Suppressor macrophage treated with lipopolysaccharide for 4 hours (primary cell): ENCODE measurements around the gene VSIG10L.

Source experiments
- DNase-seq: peaks from one replicate; pipeline ENCODE4 v3.0.0-alpha.2; 2020

VSIG10L gene

DNA sequence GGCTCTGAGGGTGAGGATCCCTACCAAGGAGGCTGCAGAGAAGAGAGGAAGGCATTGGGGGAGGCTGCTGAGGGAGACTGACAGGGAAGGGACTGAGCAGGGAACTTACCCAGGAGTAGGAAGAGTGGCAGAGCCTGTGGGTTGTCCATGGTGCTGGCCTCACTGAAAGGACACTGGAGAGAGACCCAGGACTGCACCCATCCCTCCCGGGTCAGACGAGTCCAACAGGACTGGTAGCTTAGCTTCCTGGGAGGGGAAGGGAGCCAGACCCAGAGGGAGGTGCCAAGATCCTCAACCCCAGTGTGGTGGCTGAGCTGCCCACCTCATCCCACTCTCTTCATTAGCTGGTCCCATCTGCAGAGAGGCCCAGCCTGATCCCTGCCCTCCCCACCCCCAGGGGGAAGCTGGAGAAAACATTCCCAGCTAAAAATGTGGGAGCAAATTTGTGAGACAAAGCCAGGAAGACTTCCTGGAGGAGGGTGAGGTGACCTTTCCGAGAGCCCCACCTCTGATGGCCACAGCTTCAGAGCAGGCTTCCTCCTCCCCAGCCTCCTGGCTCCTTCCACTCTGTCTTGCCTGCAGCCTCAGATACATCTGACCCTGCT, at the start of gene VSIG10L:
Gene VSIG10L (minus strand): TSS at position 164 of the 605 bp plus-strand sequence. CDS start 15 bp downstream, at position 149.
- DNase-seq = no peak

DNA sequence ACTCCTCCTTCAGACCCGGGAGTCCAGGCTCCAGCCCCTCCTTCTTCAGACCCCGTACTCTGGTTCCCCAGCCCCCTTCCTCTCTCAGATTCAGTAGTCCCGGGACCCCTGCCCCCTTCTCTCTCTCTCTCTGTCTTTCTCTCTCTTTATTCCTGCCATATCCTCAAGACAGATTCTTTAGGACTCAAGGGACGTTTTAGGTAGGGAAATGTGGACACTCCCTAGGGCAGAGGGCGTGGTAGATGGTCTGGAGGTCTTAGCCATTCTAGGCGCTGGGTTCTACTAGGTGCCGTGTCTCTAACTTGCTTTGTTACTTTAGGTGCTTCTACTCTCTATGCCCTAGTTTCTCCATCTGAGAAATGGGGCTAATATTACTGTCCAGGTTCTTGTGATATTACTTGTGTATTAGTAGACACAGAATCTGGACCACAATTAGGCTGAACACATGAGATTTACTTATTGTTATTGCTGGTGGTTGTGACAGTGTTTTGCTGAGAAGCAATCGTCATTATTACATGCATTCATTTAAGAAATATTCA, 49.2 kb upstream of the VSIG10L start:
- no peak for DNase-seq

DNA sequence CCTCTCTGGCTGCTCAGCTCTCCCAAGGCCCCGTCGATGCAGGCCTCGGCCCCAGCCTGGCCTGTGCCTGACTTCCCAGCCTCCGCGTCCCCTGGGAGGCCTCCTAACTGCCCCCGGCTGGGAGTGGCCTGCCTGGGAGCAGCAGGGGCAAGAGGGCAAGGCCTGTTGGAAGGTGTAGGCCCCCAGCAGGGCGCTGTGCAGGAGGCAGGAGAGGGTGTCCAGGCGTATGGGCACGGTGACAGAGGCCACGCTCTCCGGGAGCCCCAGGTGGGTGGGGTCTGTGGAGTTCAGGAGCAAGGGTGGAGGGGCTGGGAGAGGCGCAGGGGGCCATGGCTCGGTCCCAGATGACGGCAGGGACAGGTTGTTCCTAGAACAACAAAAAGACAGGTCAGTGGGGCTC, 47.2 kb upstream of the VSIG10L start:
- DNase-seq = no peak

DNA sequence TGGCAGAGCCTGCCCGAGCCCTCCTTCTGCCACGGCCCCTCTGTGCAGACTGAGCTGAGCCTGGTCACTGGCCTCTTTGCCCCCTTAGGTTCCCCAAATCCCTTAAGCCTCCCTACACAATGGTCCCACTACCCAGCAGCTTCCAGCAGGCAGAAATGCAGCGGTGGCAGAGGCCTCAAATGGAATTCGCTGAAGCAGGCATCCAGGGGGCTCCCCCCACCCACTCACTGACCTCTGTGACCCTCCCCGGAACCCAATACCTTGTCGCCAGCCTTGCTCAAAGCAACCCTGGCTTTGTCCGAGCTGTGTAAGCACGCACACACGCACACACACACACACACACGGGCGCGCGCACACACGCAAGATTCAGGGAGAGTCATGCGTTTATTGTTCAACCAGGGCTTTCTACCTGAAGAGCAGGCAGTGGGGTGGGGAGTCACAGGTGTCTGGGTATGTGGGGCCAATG, 46.0 kb upstream of the VSIG10L start, which contains the start of gene LIM2:
Gene LIM2 (minus strand): TSS at position 51 of the 466 bp plus-strand sequence. CDS start 531 bp downstream, outside the sequence.
- no peak for DNase-seq

DNA sequence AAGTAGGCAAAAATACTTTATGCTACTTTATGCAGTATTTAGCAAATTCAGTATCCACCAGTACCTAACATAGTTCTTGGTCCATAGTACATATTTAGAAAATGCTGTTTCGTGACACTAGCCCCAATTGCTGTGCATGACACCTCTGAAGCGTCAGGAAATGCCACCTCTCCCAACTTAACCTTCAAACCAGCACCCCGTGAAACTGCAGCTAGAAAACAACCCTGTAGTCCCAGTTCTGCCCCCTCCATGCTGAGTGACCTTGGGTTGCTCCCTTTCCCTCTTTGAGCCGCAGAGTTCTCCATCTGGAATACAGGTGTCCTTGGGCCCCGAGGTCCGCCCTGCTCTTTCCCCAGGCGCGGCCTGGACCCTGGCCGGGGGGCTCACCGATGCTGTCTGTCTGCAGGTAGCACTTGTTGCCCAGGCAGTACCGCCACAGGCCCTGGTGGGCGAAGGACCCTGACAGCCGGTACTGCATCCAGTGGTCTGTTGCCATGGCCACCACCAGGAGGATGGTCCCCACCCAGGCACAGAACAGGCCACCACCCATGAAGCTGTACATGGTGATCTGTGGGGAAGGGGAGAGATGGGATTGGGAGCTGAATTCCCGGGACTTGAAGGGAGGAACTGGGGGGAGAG, 45.1 kb upstream of the VSIG10L start:
- DNase-seq = no peak

DNA sequence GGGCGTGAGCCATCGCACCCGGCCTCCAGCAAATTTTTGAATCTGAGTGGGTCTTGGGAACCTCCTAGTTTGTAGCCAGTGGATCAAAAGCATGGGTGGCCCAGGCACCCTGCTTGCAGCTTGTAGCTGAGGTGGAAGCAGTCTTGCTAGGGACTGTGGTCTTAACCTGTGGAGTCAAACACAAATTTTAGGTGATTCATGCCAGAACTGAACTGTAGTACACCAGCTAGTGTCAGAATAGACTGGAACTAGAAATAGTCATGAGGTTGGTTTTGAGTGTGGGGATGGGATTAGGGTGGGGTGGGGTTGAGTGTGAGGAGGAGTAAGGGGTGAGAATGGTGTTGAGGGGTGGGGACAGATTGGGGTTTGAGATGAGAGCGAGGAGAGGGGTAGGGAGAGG, 40.1 kb upstream of the VSIG10L start:
- no peak for DNase-seq

DNA sequence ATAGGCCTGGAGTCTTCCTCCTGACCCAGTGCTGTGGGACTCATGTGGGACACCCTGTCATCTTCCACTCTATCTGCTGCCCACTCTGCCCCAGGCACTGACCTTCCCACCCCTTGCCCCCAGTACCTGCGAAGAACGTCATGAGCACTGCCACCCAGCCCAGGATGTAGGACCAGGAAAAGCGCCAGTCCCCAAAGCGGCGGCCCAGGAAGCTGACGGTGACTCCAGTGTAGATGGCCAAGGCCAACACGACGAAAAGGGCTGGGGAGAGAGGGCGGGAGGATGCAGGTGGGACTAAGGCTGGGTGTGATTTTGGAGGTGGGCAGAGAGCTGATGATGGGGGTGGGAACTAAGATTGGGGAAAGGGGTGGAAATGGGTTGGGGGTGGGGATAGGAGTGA, 38.4 kb upstream of the VSIG10L start:
- no peak for DNase-seq

DNA sequence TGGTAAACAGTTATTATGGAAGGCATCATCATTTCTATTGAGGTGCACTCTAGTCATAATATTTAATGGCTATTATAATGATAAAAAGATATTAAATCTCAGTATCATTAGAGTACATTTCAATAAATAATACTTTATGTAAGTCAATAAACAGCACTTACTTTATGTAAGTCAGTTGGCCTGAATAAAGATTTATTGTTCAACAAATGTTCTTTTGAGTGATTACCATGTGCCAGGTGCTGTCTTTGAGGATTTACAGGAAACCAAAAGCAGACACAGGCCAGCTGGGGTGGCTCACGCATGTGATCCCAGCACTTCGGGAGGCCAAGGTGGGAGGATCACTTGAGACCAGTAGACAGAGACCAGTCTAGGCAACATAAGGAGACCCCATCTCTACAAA, 35.5 kb upstream of the VSIG10L start:
- no peak for DNase-seq

- peak; percentile 23 for DNase-seq
Observed at GRCh38 chr19:51375504-51376221, 33.7 kb upstream of the VSIG10L start.

DNA sequence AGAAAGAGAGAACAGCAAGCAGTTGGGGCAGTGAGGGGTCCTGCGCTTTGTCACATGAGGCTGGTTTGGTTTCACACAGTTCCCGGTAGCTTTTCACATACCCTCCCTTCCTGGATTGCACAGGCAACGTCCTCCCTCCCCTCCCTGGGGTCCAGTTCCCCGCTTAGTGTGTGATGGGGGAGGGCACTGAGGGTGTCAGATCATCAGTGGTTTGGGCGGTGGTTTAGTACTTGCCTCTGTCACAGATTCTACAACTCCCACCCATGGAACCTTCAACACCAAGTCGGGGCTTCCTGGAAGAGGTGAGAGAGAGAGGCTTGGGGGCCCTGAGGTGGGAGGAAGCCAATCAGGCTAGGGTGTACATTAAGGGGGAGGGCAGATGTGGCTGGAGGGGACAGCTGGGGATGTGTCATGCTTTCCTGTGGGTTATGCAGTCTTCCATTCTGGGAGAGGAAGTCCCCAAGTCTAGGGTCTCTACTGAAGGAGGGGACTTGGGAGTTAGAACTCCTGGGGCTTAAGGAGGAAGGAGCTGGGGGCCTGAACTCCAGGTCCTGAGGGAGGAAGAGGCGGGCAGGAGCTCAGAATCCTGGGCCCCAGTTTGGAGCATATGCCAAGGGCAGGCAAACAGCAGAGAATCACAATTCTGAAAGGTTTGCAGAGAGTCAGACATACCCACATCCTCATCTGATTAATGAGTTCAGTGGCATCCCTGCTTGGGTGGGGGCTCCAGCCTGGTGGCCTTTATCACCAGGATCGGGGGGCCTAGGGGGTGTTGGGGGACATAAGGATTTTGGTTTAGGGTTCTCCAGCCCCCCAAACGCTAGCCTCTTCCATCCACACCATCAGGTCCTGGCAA, 30.9 kb upstream of the VSIG10L start, which contains the start of gene NKG7:
Gene NKG7 (minus strand): TSS at position 6 of the 856 bp plus-strand sequence. CDS start 119 bp downstream, outside the sequence.
- DNase-seq = peak; percentile 22

DNA sequence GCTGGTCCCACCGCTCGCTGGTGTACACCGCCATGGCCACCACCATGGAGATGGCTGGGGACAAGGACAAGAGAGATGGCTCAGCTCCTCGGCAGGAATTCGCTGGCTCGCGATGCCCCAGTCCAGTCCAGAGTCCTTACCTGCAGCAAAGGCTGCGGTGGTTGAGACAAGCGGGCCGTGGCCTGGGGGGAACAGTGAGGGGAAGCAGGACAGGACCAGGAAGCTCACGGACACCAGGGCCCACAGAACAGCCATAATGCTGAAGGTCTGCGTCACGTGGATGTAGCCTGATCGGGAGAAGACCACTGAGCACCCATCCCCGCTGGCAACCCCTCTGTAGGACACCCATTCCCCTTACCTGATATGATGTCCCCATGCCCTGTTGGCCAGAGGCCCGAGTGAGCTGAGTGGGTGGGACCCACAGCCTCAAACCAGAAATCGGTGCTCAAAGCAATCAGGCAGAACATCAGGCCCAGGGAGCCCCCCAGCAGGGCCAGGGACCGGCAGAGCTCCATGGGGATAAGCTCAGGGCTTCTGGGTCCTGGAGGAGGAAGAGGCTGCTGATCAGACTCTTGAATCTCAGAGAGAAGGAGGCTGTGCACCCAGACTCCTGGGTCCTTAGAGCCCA, 30.2 kb upstream of the VSIG10L start:
- no peak for DNase-seq

- DNase-seq = no peak
Observed at GRCh38 chr19:51371186-51371690, 29.3 kb upstream of the VSIG10L start.

DNA sequence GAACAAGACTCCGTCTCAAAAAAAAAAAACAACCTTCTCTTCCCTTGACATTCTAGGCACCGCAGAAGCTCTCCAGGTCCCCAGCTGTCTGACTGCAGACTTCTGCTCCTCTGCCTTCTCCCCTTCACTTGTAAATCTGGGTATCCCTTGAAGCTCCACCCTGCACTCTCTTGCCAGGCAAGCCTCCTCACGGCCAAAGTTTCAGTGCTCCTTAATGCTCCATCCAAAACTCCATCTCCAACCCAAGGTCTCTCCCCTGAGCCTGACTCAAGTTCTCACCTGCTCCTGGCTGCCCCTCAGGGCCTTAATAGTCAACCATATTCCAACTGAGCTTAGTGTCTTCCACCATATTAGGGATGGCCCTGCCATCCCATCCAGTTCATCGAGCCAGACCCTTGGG, 28.3 kb upstream of the VSIG10L start:
- no peak for DNase-seq

DNA sequence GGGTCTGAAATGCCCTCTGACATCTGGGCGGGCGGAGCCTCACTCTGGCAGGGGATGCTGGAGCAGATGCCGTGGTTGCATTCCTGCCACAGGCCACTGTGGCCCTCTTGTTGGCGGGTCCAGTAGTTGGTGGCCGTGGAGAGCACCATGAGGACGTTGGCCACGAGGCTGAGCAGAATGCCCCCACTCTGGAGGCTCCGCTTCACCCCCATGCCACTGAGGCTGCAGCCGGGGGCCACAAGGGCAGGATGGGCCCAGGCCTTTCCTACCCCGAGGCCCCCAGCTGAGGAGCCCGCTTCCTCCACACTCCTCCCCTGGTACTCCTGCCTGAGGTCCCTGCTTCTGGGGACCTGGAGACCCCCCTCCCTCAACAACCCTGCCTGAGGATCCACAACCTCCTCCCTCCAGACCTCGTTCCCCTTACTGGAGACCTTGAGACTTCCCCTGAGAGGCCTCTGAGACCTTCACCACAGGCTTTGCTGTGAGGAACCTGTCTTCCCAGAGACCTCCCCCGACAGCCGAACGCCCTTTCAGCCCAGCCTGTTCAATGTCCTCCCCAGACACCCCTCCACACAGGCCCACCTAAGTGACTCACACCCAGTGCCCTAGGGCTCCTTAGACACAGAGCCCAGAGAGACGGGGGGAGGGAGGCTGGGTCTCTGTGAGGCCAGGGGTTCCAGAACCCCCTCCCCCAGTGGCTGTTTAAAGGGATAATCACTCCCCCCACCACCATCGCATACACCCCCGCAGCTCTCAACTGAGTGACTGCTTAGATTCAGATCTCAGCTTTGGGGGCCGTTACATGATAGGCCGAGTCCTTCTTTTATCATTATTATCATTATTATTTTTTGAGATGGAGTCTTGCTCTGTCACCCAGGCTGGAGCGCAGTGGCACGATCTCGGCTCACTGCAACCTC, 26.7 kb upstream of the VSIG10L start, which contains the start of gene CLDND2:
Gene CLDND2 (minus strand): TSS at position 638 of the 917 bp plus-strand sequence. CDS start 426 bp downstream, at position 212.
- no peak for DNase-seq

- peak; percentile 98 for DNase-seq
Observed at GRCh38 chr19:51367565-51368365, 25.8 kb upstream of the VSIG10L start.

GRCh38 chr19:51367255-51367564, 25.3 kb upstream of the VSIG10L start:
- DNase-seq = no peak

DNA sequence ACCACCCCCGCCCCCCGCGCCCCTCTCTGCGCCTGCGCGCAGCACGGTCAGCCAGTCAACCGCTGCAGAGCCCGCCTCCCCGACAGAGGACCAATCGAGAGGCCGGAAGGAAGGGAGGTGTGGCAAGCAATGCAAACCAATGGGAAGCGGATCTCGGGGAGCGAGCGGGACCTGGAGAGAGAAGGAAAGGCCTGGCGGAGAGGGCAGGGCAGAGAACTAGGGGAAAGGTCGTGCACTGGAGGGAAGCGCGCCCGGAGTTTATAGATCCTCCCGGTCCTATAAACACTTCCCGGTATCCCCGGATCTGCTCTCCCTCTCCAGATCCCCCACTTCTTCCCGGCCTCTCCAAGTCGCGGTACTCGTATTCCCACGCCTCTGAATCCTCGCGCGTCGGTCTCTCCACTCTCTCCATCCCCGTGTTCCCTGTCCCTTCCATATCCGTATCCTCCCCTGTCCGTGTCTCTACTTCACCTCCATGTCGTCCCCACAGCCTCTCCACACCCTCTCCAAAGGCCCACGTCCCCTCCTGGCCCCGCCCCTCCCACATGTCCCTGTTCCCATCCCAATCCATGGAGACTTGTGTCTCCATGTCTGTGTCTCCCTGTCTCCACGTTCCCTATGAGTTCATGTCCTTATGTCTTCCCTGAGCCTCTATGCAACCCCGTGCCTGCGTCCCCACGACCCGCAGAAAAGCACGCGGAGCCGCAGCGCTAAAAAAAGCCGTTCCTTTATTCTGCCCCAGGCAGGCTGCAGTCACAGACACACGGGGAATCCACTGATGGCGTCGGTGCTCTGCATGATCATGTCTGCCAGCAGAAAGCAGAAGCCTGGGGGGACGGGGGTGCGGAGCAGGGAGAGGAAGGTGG, 24.7 kb upstream of the VSIG10L start:
- peak; percentile 98 for DNase-seq

DNA sequence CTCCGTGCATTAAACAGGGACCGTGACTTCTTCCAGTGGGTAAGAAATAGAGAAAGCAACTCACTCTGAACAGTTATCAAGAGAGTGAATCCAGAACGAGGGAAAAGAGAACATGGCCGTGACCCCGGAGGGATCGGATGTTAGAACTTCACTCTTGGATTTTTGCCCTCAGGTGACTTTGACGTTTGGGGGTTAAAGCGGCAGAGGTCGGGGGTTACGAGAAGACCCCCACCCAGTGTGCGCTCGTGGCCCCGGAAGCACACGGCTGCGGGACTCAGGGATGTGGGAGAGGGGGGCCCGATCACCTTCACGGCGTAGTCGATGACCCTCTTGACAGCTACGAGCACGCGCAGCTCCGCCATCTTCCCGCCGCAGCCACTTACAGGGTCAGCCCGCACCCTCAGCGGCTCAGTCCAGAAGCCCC, 24.0 kb upstream of the VSIG10L start, which contains the start of gene ETFB:
Gene ETFB (minus strand): TSS at position 424 of the 424 bp plus-strand sequence. CDS start 62 bp downstream, at position 362.
- DNase-seq = no peak
